KBM-7 (cell line): Measurements from ENCODE around the gene NEDD8.
"Not testable (repeated sequence)": the region's sequence is repeated elsewhere in the genome, so short reads cannot be mapped to it uniquely, and the experiment has no call there.

Experiments used
- DNase-seq: peaks from one replicate; pipeline ENCODE4 v3.0.0-alpha.2; 2015
- in situ Hi-C: fragments of 300-500 bp; cut with MboI; formaldehyde crosslinking; loops from 2 replicates; pipeline ENCODE4 v1.14.3; 2020; ENCODE audit warnings: low sequenced_read_pairs, low pct_unique_long_range_greater_than_20kb, mixed read lengths

The NEDD8 gene

GRCh38 chr14:24252289-24253124 is 20.3 kb upstream of the NEDD8 start:
- no peak for DNase-seq
- in situ Hi-C loops, result no loop called here

GRCh38 chr14:24251880-24252288 is 19.7 kb upstream of the NEDD8 start:
- no peak for DNase-seq
- in situ Hi-C loops, result no loop called here

GRCh38 chr14:24250354-24250753 is 18.2 kb upstream of the NEDD8 start:
- in situ Hi-C loops, result no loop called here
- no peak for DNase-seq

GRCh38 chr14:24249230-24250021 is 17.3 kb upstream of the NEDD8 start:
- in situ Hi-C loops, result loop anchor here (10.0 kb wide), 1 partner anchor 45 kb away; the partner anchor contains the start of genes DHRS1 and NOP9
- no peak for DNase-seq

- DNase-seq, result no peak
- in situ Hi-C loops, result loop anchor here (10.0 kb wide), 1 partner anchor 47 kb away; the partner anchor contains the start of genes DHRS1 and NOP9
Measured at GRCh38 chr14:24247422-24247821, 15.3 kb upstream of the NEDD8 start.

GRCh38 chr14:24246765-24247212 is 14.6 kb upstream of the NEDD8 start:
- in situ Hi-C loops, result loop anchor here (10.0 kb wide), 1 partner anchor 48 kb away; the partner anchor contains the start of genes DHRS1 and NOP9
- DNase-seq, result no peak

GRCh38 chr14:24245350-24245749 is 13.2 kb upstream of the NEDD8 start:
- in situ Hi-C loops, result loop anchor here (10.0 kb wide), 1 partner anchor 49 kb away; the partner anchor contains the start of genes DHRS1 and NOP9
- not testable (repeated sequence) for DNase-seq

GRCh38 chr14:24243336-24243836 is 11.2 kb upstream of the NEDD8 start:
- DNase-seq, result peak; percentile 91
- in situ Hi-C loops, result loop anchor here (10.0 kb wide), 1 partner anchor 51 kb away; the partner anchor contains the start of genes DHRS1 and NOP9

- in situ Hi-C loops, result loop anchor here (10.0 kb wide), 1 partner anchor 53 kb away; the partner anchor contains the start of genes DHRS1 and NOP9
- no peak for DNase-seq
Measured at GRCh38 chr14:24241829-24242443, 9.8 kb upstream of the NEDD8 start.

GRCh38 chr14:24240110-24240918 is 8.1 kb upstream of the NEDD8 start:
- DNase-seq, result no peak
- in situ Hi-C loops, result loop anchor here (10.0 kb wide), 1 partner anchor 54 kb away; the partner anchor contains the start of genes DHRS1 and NOP9

GRCh38 chr14:24238527-24239037 is 6.4 kb upstream of the NEDD8 start:
- no peak for DNase-seq
- in situ Hi-C loops, result no loop called here

- in situ Hi-C loops, result no loop called here
- DNase-seq, result no peak
Measured at GRCh38 chr14:24238123-24238522, 6.0 kb upstream of the NEDD8 start.

- in situ Hi-C loops, result no loop called here
- DNase-seq, result no peak
Measured at GRCh38 chr14:24237463-24237955, 5.3 kb upstream of the NEDD8 start.

- DNase-seq, result no peak
- in situ Hi-C loops, result no loop called here
Measured at GRCh38 chr14:24236689-24237462, 4.7 kb upstream of the NEDD8 start.

- in situ Hi-C loops, result no loop called here
- no peak for DNase-seq
Measured at GRCh38 chr14:24235804-24236688, 3.9 kb upstream of the NEDD8 start.
